ENCODE measurements around the gene SERP2.

- no peak for TF ChIP-seq EZH2 (IDR thresholded peaks at IDR 0.05; ENCODE audit: low read length, unreplicated experiment)
- TF ChIP-seq CTCF (conservative IDR thresholded peaks at IDR 0.05; ENCODE audit: low read depth, low read length), result no peak
Observed at GRCh38 chr13:44438234-44438579, 64.6 kb downstream of the SERP2 start.

Data from PC-3 (cell line).